Right lobe of liver (tissue), 4 donors: ENCODE results near the gene NAALADL2.
"Not testable (repeated sequence)": the region's sequence is repeated elsewhere in the genome, so short reads cannot be mapped to it uniquely, and the experiment has no call there.

Source experiments
- CTCF ChIP-seq, 4 donors: fragments of 200-600 bp in 3 of 4; fragments of 450-650 bp in 1 of 4; IDR thresholded peaks; one replicate each; pipeline versions ENCODE4 v1.5.1 to v1.8.0; 2016 to 2022; ENCODE audit warnings: antibody characterized with exemption in 4 of 4, mild to moderate bottlenecking in 2 of 4
- POLR2A ChIP-seq: fragments of 450-650 bp; IDR thresholded peaks from one replicate; pipeline ENCODE4 v1.6.1; 2017; ENCODE audit warnings: antibody characterized with exemption, mild to moderate bottlenecking
- donor health status: DM: no; HTN: no; CAD: no.
- donor health status: DM: no; HTN: no; CAD: no.
- donor health status: DM: no; HTN: yes; CAD: no.

GRCh38 chr3:175835763-175836162 is 976.6 kb downstream of the NAALADL2 start:
- TF ChIP-seq CTCF (IDR thresholded peaks at IDR 0.05); POLR2A: not testable (repeated sequence)
